CD14-positive monocyte (primary cell): ENCODE results near the gene FBXL4. TPM values are rescaled to one million over a fixed set of nuclear protein-coding genes. Genes with fewer than 3 reads are reported as not detected.
A peak's percentile ranks its signal among the peaks of the same experiment; 100 is the strongest.

Experiments used
- DNase-seq, 3 donors: peaks; one replicate each; pipeline ENCODE4 v3.0.0-alpha.2; 2011 to 2022
- H2AFZ ChIP-seq: 2 replicates; pipeline ENCODE4 v1.6.0; 2012; ENCODE audit warnings: mild to moderate bottlenecking, low read depth, low read length, inconsistent platforms; ENCODE audit not compliant: insufficient read depth, poor library complexity, severe bottlenecking
- H3K27ac ChIP-seq, 2 donors: 1 replicate in 1 of 2; 2 replicates in 1 of 2; pipeline ENCODE4 v1.5.1; 2012 to 2013; ENCODE audit warnings: low read length in 2 of 2, control low read depth in 1 of 2, inconsistent platforms in 1 of 2, low read depth in 1 of 2, mild to moderate bottlenecking in 1 of 2
- H3K27me3 ChIP-seq, 2 donors: one replicate each; pipeline versions ENCODE4 v1.6.0 to v1.6.1; 2011 to 2013; ENCODE audit warnings: low read length in 2 of 2; ENCODE audit not compliant: control insufficient read depth in 2 of 2, insufficient read depth in 2 of 2
- H3K36me3 ChIP-seq, 2 donors: replicated peaks in 1 of 2; 1 replicate in 1 of 2; 2 replicates in 1 of 2; pipeline versions ENCODE4 v1.5.1 to v1.6.1; 2012 to 2013; ENCODE audit warnings: low read length in 2 of 2, control low read depth in 1 of 2, inconsistent platforms in 1 of 2, mild to moderate bottlenecking in 1 of 2; ENCODE audit not compliant: insufficient read depth in 2 of 2, control insufficient read depth in 1 of 2
- H3K4me1 ChIP-seq, 2 donors: 1 replicate in 1 of 2; 2 replicates in 1 of 2; pipeline versions ENCODE4 v1.5.1 to v1.6.1; 2012 to 2013; ENCODE audit warnings: low read length in 2 of 2, control low read depth in 1 of 2, inconsistent platforms in 1 of 2, mild to moderate bottlenecking in 1 of 2, moderate library complexity in 1 of 2; ENCODE audit not compliant: insufficient read depth in 2 of 2, control insufficient read depth in 1 of 2
- H3K4me2 ChIP-seq: replicated peaks from 2 replicates; pipeline ENCODE3; 2012; ENCODE audit warnings: low read length, moderate library complexity, mild to moderate bottlenecking; ENCODE audit not compliant: poor library complexity, severe bottlenecking; ENCODE audit errors: extremely low read depth
- H3K4me3 ChIP-seq, 3 experiments: fragments of 200-600 bp in 1 of 3; sonication (generic) in 1 of 3; replicated peaks in 1 of 3; 1 replicate in 2 of 3; 2 replicates in 1 of 3; pipeline ENCODE4 v1.5.1; 2011 to 2013; ENCODE audit warnings: low read length in 3 of 3, mild to moderate bottlenecking in 3 of 3, control low read depth in 2 of 3, low read depth in 2 of 3, inconsistent platforms in 1 of 3, moderate library complexity in 1 of 3
- H3K79me2 ChIP-seq: 2 replicates; pipeline ENCODE4 v1.6.0; 2012; ENCODE audit warnings: mild to moderate bottlenecking, control low read depth, inconsistent platforms, low read length, moderate library complexity; ENCODE audit not compliant: insufficient read depth
- H3K9ac ChIP-seq: 2 replicates; pipeline ENCODE4 v1.6.0; 2017; ENCODE audit warnings: low read length, mild to moderate bottlenecking; ENCODE audit not compliant: insufficient read depth, poor library complexity, severe bottlenecking
- H3K9me3 ChIP-seq, 2 donors: replicated peaks in 1 of 2; 1 replicate in 1 of 2; 2 replicates in 1 of 2; pipeline versions ENCODE4 v1.5.1 to v1.6.1; 2012 to 2013; ENCODE audit warnings: low read length in 2 of 2, control low read depth in 1 of 2; ENCODE audit not compliant: control insufficient read depth in 1 of 2, insufficient read depth in 1 of 2
- H4K20me1 ChIP-seq: 2 replicates; pipeline ENCODE4 v1.6.0; 2012; ENCODE audit warnings: mild to moderate bottlenecking, low read length, control low read depth, moderate library complexity; ENCODE audit not compliant: insufficient read depth
- H3K27ac Mint-ChIP-seq, 7 donors: one replicate each; pipeline ENCODE4 v1.8.0; 2020; ENCODE audit warnings: mild to moderate bottlenecking in 7 of 7, mixed read lengths in 7 of 7, moderate library complexity in 6 of 7, inconsistent platforms in 2 of 7
- H3K27me3 Mint-ChIP-seq, 3 donors: one replicate each; pipeline ENCODE4 v1.8.0; 2021 to 2022; ENCODE audit warnings: low read depth in 3 of 3, mild to moderate bottlenecking in 3 of 3, mixed read lengths in 3 of 3, moderate library complexity in 3 of 3, inconsistent platforms in 1 of 3
- H3K36me3 Mint-ChIP-seq, 2 donors: one replicate each; pipeline ENCODE4 v1.8.0; 2020; ENCODE audit warnings: mixed read lengths in 2 of 2, inconsistent platforms in 1 of 2, mild to moderate bottlenecking in 1 of 2
- H3K4me1 Mint-ChIP-seq: one replicate; pipeline ENCODE4 v1.8.0; 2020; ENCODE audit warnings: mild to moderate bottlenecking, mixed read lengths
- H3K4me3 Mint-ChIP-seq, 2 donors: one replicate each; pipeline ENCODE4 v1.8.0; 2020; ENCODE audit warnings: mild to moderate bottlenecking in 2 of 2, mixed read lengths in 2 of 2, moderate library complexity in 1 of 2
- H3K9me3 Mint-ChIP-seq, 7 donors: one replicate each; pipeline ENCODE4 v1.8.0; 2020 to 2022; ENCODE audit warnings: mixed read lengths in 7 of 7, mild to moderate bottlenecking in 6 of 7, moderate library complexity in 6 of 7, inconsistent platforms in 2 of 7
- CTCF ChIP-seq: fragments of 200-600 bp; IDR thresholded peaks from one replicate; pipeline ENCODE4 v1.8.0; 2022; ENCODE audit warnings: antibody characterized with exemption, mild to moderate bottlenecking
- WGBS: methylation state at CpG from one replicate; pipeline ENCODE4 v1.1.5; 2013; ENCODE audit warnings: missing lambda C conversion rate; ENCODE audit not compliant: insufficient coverage; 5-methylcytosine and 5-hydroxymethylcytosine counted together
- intact Hi-C, 2 donors: fragments of 100-400 bp; cut with micrococcal nuclease; formaldehyde crosslinking; loops; one replicate each; pipeline versions ENCODE4 v1.15.0 to v1.15.1; 2023
- polyA plus RNA-seq, 3 donors: library from polyadenylated mRNA; depleted of rRNA in 1 of 3; unstranded in 2 of 3; stranded (reverse) in 1 of 3; fragments of 300-500 nt in 2 of 3; fragments of >200 nt in 1 of 3; fragmentation: Illumina TruSeq in 2 of 3; gene quantifications; 1 replicate in 2 of 3; 2 replicates in 1 of 3; pipeline ENCODE4 v1.2.3, GENCODE V29; 2012 to 2021

FBXL4 gene
- polyA plus RNA-seq, 3 donors = 5.7 to 10.9 (median 8.6) TPM

GRCh38 chr6:98945311-98946115 is 2.2 kb downstream of the FBXL4 start:
- Mint-ChIP-seq H3K4me3 (no peak overlapping the region), H3K27me3 (peaks cover 0 to 2% (median 2%) of the 10 kb centered on the region in 3 donors), H3K9me3 (peaks cover 3 to 16% (median 10%) of the 10 kb centered on the region in 7 donors), H3K4me1 (peaks cover 33% of the 10 kb centered on the region), H3K36me3 (peaks cover 4 to 6% of the 10 kb centered on the region in 2 donors), H3K27ac (no peak overlapping the region)
- Histone ChIP-seq H3K27ac (no peak overlapping the region), H3K4me3 (no peak overlapping the region), H4K20me1 (peaks cover 9% of the 10 kb centered on the region), H3K9ac (no peak overlapping the region), H3K79me2 (peaks cover 63% of the 10 kb centered on the region), H3K36me3 (no peaks in the 10 kb centered on the region), H3K4me1 (peaks cover 11 to 21% of the 10 kb centered on the region in 2 donors), H3K4me2 (no peak overlapping the region), H3K9me3 (peaks cover 0 to 4% of the 10 kb centered on the region in 2 donors), H2AFZ (no peak overlapping the region), H3K27me3 (no peaks in the 10 kb centered on the region)
- intact Hi-C loops = no loop called here
- no peak for TF ChIP-seq CTCF
- no CpG with 5 or more reads among the region's 3 CpGs for WGBS
- DNase-seq = peak in 1 of 3 donors; percentile 4

DNA sequence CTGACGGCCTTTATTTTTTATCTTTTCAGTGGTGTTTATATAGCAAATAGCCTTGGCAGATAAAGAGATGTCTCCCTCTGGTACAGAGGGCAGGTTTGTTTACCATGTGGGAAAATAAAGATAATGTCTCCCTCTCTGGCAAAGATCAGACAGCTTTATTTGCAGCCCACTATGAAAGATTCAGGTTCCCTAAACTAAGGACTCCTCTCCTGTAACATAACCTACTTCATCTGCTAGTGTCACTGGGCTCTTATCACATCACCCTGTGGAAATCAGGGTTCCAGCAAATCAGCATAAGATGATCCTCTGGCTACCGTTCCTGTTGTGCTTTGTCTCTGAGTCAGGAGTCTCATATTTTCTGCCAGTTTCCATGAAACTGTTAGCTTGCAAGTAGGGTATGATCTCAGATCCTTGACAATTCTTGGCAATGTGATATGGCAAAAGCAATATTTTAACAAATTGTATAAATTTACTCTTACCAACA is 3.1 kb downstream of the FBXL4 start:
- Histone ChIP-seq H3K4me1 (peaks cover 11 to 21% of the 10 kb centered on the region in 2 donors), H3K9ac (no peak overlapping the region), H2AFZ (no peak overlapping the region), H3K79me2 (peaks cover 68% of the 10 kb centered on the region), H4K20me1 (peaks cover 9% of the 10 kb centered on the region), H3K4me2 (no peak overlapping the region), H3K27ac (no peak overlapping the region), H3K4me3 (no peak overlapping the region), H3K27me3 (no peaks in the 10 kb centered on the region), H3K9me3 (peaks cover 0 to 4% of the 10 kb centered on the region in 2 donors), H3K36me3 (no peaks in the 10 kb centered on the region)
- Mint-ChIP-seq H3K4me3 (no peak overlapping the region), H3K27me3 (peaks cover 0 to 4% (median 2%) of the 10 kb centered on the region in 3 donors), H3K4me1 (peaks cover 30% of the 10 kb centered on the region), H3K27ac (no peak overlapping the region), H3K36me3 (peaks cover 7 to 9% of the 10 kb centered on the region in 2 donors), H3K9me3 (peaks cover 3 to 19% (median 12%) of the 10 kb centered on the region in 7 donors)
- DNase-seq = no peak
- intact Hi-C loops = no loop called here
- no peak for TF ChIP-seq CTCF
- WGBS = 100% methylated on average over 1 of the region's 2 CpGs
